Keratinocyte (primary cell): ENCODE results near the gene RFX6. TPM values are rescaled to one million over a fixed set of nuclear protein-coding genes. Genes with fewer than 3 reads are reported as not detected.

Experiments
- DNase-seq: peaks from one replicate; pipeline ENCODE4 v3.0.0-alpha.2; 2011; ENCODE audit warnings: low read depth, missing footprints, low spot score
- FAIRE-seq: peaks from 2 replicates; lab custom pipeline; 2011; peaks lifted over from hg19 to GRCh38; lab: Jason Lieb, UNC
- H2AFZ ChIP-seq: 2 replicates; pipeline ENCODE4 v1.6.0; 2012; ENCODE audit warnings: low read length, control low read depth, inconsistent platforms; ENCODE audit not compliant: control insufficient read depth
- H3K27ac ChIP-seq: 2 replicates; pipeline ENCODE4 v1.5.1; 2011; ENCODE audit warnings: low read length; ENCODE audit not compliant: control insufficient read depth, insufficient read depth
- H3K27me3 ChIP-seq: 3 replicates; pipeline ENCODE4 v1.6.0; 2011; ENCODE audit warnings: low read length; ENCODE audit not compliant: control insufficient read depth, insufficient read depth; ENCODE audit errors: extremely low read depth
- H3K36me3 ChIP-seq, 2 experiments: 2 replicates in 1 of 2; 3 replicates in 1 of 2; pipeline ENCODE4 v1.5.1; 2011; ENCODE audit warnings: low read length in 2 of 2, mild to moderate bottlenecking in 1 of 2; ENCODE audit not compliant: control insufficient read depth in 2 of 2, insufficient read depth in 2 of 2; ENCODE audit errors: extremely low read depth in 1 of 2
- H3K4me1 ChIP-seq: 3 replicates; pipeline ENCODE4 v1.5.1; 2011; ENCODE audit warnings: low read length; ENCODE audit not compliant: control insufficient read depth, insufficient read depth; ENCODE audit errors: extremely low read depth
- H3K4me2 ChIP-seq: 3 replicates; pipeline ENCODE4 v1.6.0; 2011; ENCODE audit warnings: low read depth, low read length; ENCODE audit not compliant: control insufficient read depth, insufficient read depth; ENCODE audit errors: extremely low read depth
- H3K4me3 ChIP-seq, 3 experiments: fragments of 200-600 bp in 1 of 3; sonication (generic) in 1 of 3; 2 replicates in 2 of 3; 3 replicates in 1 of 3; pipeline ENCODE4 v1.5.1; 2011 to 2016; ENCODE audit warnings: low read length in 3 of 3, mild to moderate bottlenecking in 3 of 3, control low read depth in 2 of 3, inconsistent platforms in 1 of 3, low read depth in 1 of 3, mixed read lengths in 1 of 3, mixed run types in 1 of 3, moderate library complexity in 1 of 3; ENCODE audit not compliant: control insufficient read depth in 2 of 3, insufficient read depth in 2 of 3; ENCODE audit errors: extremely low read depth in 1 of 3
- H3K79me2 ChIP-seq: 2 replicates; pipeline ENCODE4 v1.6.0; 2012; ENCODE audit warnings: low read length; ENCODE audit not compliant: control insufficient read depth, insufficient read depth
- H3K9ac ChIP-seq: 3 replicates; pipeline ENCODE4 v1.6.0; 2011; ENCODE audit warnings: low read length; ENCODE audit not compliant: control insufficient read depth, insufficient read depth; ENCODE audit errors: extremely low read depth
- H3K9me1 ChIP-seq: 3 replicates; pipeline ENCODE4 v1.6.0; 2011; ENCODE audit warnings: low read length; ENCODE audit not compliant: control insufficient read depth, insufficient read depth; ENCODE audit errors: extremely low read depth
- H3K9me3 ChIP-seq: 2 replicates; pipeline ENCODE4 v1.5.1; 2012; ENCODE audit warnings: low read depth, low read length; ENCODE audit not compliant: control insufficient read depth
- H4K20me1 ChIP-seq: 3 replicates; pipeline ENCODE4 v1.6.0; 2011; ENCODE audit warnings: low read length; ENCODE audit not compliant: control insufficient read depth, insufficient read depth; ENCODE audit errors: extremely low read depth
- CTCF ChIP-seq, 3 experiments: IDR thresholded peaks in 1 of 3; conservative IDR thresholded peaks in 1 of 3; optimal IDR thresholded peaks in 1 of 3; 2 replicates in 2 of 3; 3 replicates in 1 of 3; pipeline versions ENCODE3 to v1.5.1; 2011; ENCODE audit warnings: low read length in 3 of 3, mild to moderate bottlenecking in 3 of 3, moderate library complexity in 2 of 3, control low read depth in 1 of 3, inconsistent platforms in 1 of 3; ENCODE audit not compliant: insufficient read depth in 2 of 3; ENCODE audit errors: extremely low read depth in 1 of 3
- EZH2 ChIP-seq: IDR thresholded peaks from one replicate; pipeline ENCODE4 v1.6.1; 2012; ENCODE audit warnings: inconsistent platforms, mild to moderate bottlenecking, low read length, moderate library complexity
- dilution Hi-C: fragments of 300-500 bp; cut with MboI; formaldehyde crosslinking; loops from one replicate; pipeline ENCODE4 v1.7.0; 2020; ENCODE audit warnings: low sequenced_read_pairs; ENCODE audit not compliant: extremely low pct_ligation_motif_present
- polyA plus RNA-seq, 5 experiments: library from polyadenylated mRNA; depleted of rRNA in 3 of 5; stranded (reverse) in 3 of 5; stranded (forward) in 1 of 5; unstranded in 1 of 5; fragments of >200 nt; gene quantifications; 1 replicate in 1 of 5; 2 replicates in 3 of 5; 3 replicates in 1 of 5; pipeline versions ENCODE4 v1.2.1 to v1.2.3, GENCODE V29; 2011 to 2012; ENCODE audit warnings: missing spikeins in 2 of 5, low read depth in 1 of 5, low replicate concordance in 1 of 5

RFX6 gene
- polyA plus RNA-seq, 1 donor (not counting 4 experiments of a cell fraction or from before 2014, with no cell fraction given), result not detected

GRCh38 chr6:116945809-116946208, 68.8 kb downstream of the RFX6 start:
- H3K36me3 ChIP-seq, result no peaks in the 10 kb centered on the region
- no peak overlapping the region for H2AFZ ChIP-seq
- no peaks in the 10 kb centered on the region for H4K20me1 ChIP-seq
- no peaks in the 10 kb centered on the region for H3K27me3 ChIP-seq
- TF ChIP-seq CTCF (optimal IDR thresholded peaks at IDR 0.05 in 1 of 3, IDR thresholded peaks at IDR 0.05 in 1 of 3, conservative IDR thresholded peaks at IDR 0.05 in 1 of 3; ENCODE audit: extremely low read depth in 1 of 3, insufficient read depth in 2 of 3, low read length in 3 of 3) (no peak), EZH2 (no peak)
- DNase-seq (no peak), FAIRE-seq (no peak)
- H3K9me3 ChIP-seq, result no peaks in the 10 kb centered on the region
- H3K9ac ChIP-seq, result no peak overlapping the region
- no peak overlapping the region for H3K27ac ChIP-seq
- H3K4me1 ChIP-seq, result peaks cover 4% of the 10 kb centered on the region
- H3K4me3 ChIP-seq, result no peak overlapping the region
- no peak overlapping the region for H3K4me2 ChIP-seq
- no peaks in the 10 kb centered on the region for H3K9me1 ChIP-seq
- no peaks in the 10 kb centered on the region for H3K79me2 ChIP-seq
- dilution Hi-C loops, result no loop called here

GRCh38 chr6:116948533-116949304, 71.7 kb downstream of the RFX6 start:
- no peaks in the 10 kb centered on the region for H3K9me1 ChIP-seq
- FAIRE-seq (no peak), DNase-seq (no peak)
- H3K4me2 ChIP-seq, result no peak overlapping the region
- H3K4me1 ChIP-seq, result peaks cover 4% of the 10 kb centered on the region
- no peaks in the 10 kb centered on the region for H4K20me1 ChIP-seq
- no peak overlapping the region for H3K4me3 ChIP-seq
- TF ChIP-seq EZH2 (no peak), CTCF (optimal IDR thresholded peaks at IDR 0.05 in 1 of 3, IDR thresholded peaks at IDR 0.05 in 1 of 3, conservative IDR thresholded peaks at IDR 0.05 in 1 of 3; ENCODE audit: extremely low read depth in 1 of 3, insufficient read depth in 2 of 3, low read length in 3 of 3) (no peak)
- no peaks in the 10 kb centered on the region for H3K79me2 ChIP-seq
- no peak overlapping the region for H3K27ac ChIP-seq
- H3K36me3 ChIP-seq, result no peaks in the 10 kb centered on the region
- H3K9me3 ChIP-seq, result no peaks in the 10 kb centered on the region
- H2AFZ ChIP-seq, result no peak overlapping the region
- H3K9ac ChIP-seq, result no peak overlapping the region
- dilution Hi-C loops, result no loop called here
- H3K27me3 ChIP-seq, result no peaks in the 10 kb centered on the region
